Activated T-helper 2 cell treated with anti-CD3 and anti-CD28 coated beads, Interferon-gamma antibody, Interleukin-2, Interleukin-4, amounts not matched to agents 10 μg/mL and 5 μg/mL and 100 μg/mL, durations not matched to agents 14 hours and 24 hours and 36 hours (primary cell): ENCODE results near the gene UTP14A. TPM values are rescaled to one million over a fixed set of nuclear protein-coding genes. Genes with fewer than 3 reads are reported as not detected.

Source experiments
- DNase-seq: peaks from one replicate; pipeline ENCODE4 v3.0.0; 2021; ENCODE audit warnings: low spot score
- H3K27ac Mint-ChIP-seq: one replicate; pipeline ENCODE4 v1.8.0; 2021; ENCODE audit warnings: mixed read lengths
- H3K27me3 Mint-ChIP-seq: one replicate; pipeline ENCODE4 v1.8.0; 2021; ENCODE audit warnings: low read depth, mixed read lengths
- H3K36me3 Mint-ChIP-seq: one replicate; pipeline ENCODE4 v1.8.0; 2021; ENCODE audit warnings: low read depth, mixed read lengths
- H3K4me1 Mint-ChIP-seq: one replicate; pipeline ENCODE4 v1.8.0; 2021; ENCODE audit warnings: low read depth, mixed read lengths
- H3K4me3 Mint-ChIP-seq: one replicate; pipeline ENCODE4 v1.8.0; 2021; ENCODE audit warnings: low read depth, mild to moderate bottlenecking, moderate library complexity, mixed read lengths
- H3K9me3 Mint-ChIP-seq: one replicate; pipeline ENCODE4 v1.8.0; 2021; ENCODE audit warnings: mixed read lengths
- intact Hi-C: fragments of 100-400 bp; cut with micrococcal nuclease; formaldehyde crosslinking; loops from one replicate; pipeline ENCODE4 v1.15.1; 2023
- total RNA-seq: library from RNA; stranded (reverse); gene quantifications from 2 replicates; pipeline ENCODE4 v1.2.3, GENCODE V29; 2022

The UTP14A gene
- total RNA-seq, 1 donor from 2014 or later, result 49.9 TPM

GRCh38 chrX:129932016-129932820, 26.3 kb downstream of the UTP14A start:
- Mint-ChIP-seq H3K4me3 (peak overlapping the region; percentile 72), H3K27ac (peak overlapping the region; percentile 33)

GRCh38 chrX:129932821-129933321, 26.9 kb downstream of the UTP14A start:
- peaks cover 12% of the 10 kb centered on the region for H3K36me3 Mint-ChIP-seq
- intact Hi-C loops, result loop anchor here (2.0 kb wide), 2 partner anchors 22 to 128 kb away; no protein-coding TSS in a partner anchor

More at GRCh38 chrX:129932016-129932820, 26.3 kb downstream of the UTP14A start:
- H3K9me3 Mint-ChIP-seq, result no peaks in the 10 kb centered on the region
- H3K27me3 Mint-ChIP-seq, result peaks cover 18% of the 10 kb centered on the region
- peaks cover 12% of the 10 kb centered on the region for H3K36me3 Mint-ChIP-seq
- peak; percentile 68 for DNase-seq
- intact Hi-C loops, result loop anchor here (2.0 kb wide), 2 partner anchors 23 to 129 kb away; no protein-coding TSS in a partner anchor
- H3K4me1 Mint-ChIP-seq, result peaks cover 3% of the 10 kb centered on the region

GRCh38 chrX:129933700-129934099, 27.7 kb downstream of the UTP14A start:
- DNase-seq, result no peak
- H3K4me3 Mint-ChIP-seq, result peak overlapping the region; percentile 74
- no peaks in the 10 kb centered on the region for H3K9me3 Mint-ChIP-seq
- H3K27me3 Mint-ChIP-seq, result peaks cover 29% of the 10 kb centered on the region
- H3K36me3 Mint-ChIP-seq, result peaks cover 8% of the 10 kb centered on the region
- H3K27ac Mint-ChIP-seq, result no peak overlapping the region
- intact Hi-C loops, result loop anchor here (2.0 kb wide), 2 partner anchors 21 to 127 kb away; no protein-coding TSS in a partner anchor
- peaks cover 5% of the 10 kb centered on the region for H3K4me1 Mint-ChIP-seq

More at GRCh38 chrX:129932821-129933321, 26.9 kb downstream of the UTP14A start:
- Mint-ChIP-seq H3K27me3 (peaks cover 22% of the 10 kb centered on the region), H3K9me3 (no peaks in the 10 kb centered on the region), H3K4me3 (peak overlapping the region; percentile 37), H3K4me1 (peaks cover 3% of the 10 kb centered on the region), H3K27ac (no peak overlapping the region)
- DNase-seq, result no peak

DNA sequence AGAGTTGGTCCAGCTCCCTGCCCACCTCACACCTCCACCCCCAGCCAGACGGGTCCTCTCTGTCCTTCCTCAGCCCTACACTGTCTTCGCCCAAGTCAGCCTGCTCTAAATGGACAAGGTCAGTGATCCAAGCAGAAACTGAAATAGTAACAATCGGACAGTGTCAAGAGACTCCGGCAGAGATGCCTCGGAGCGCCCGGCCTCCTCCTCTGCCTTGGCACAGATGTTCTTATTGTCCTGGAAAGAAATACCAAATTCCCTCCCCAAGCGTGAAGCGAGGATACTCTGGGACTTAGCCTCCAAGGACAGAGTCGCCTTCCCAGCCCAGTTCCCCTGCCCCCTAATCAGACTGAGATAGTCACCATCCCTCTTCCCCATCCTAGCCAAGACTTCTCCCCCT, 28.5 kb downstream of the UTP14A start:
- H3K27me3 Mint-ChIP-seq, result peaks cover 32% of the 10 kb centered on the region
- intact Hi-C loops, result no loop called here
- H3K9me3 Mint-ChIP-seq, result no peaks in the 10 kb centered on the region
- H3K4me3 Mint-ChIP-seq, result no peak overlapping the region
- no peak for DNase-seq
- peaks cover 3% of the 10 kb centered on the region for H3K36me3 Mint-ChIP-seq
- peaks cover 5% of the 10 kb centered on the region for H3K4me1 Mint-ChIP-seq
- no peak overlapping the region for H3K27ac Mint-ChIP-seq

DNA sequence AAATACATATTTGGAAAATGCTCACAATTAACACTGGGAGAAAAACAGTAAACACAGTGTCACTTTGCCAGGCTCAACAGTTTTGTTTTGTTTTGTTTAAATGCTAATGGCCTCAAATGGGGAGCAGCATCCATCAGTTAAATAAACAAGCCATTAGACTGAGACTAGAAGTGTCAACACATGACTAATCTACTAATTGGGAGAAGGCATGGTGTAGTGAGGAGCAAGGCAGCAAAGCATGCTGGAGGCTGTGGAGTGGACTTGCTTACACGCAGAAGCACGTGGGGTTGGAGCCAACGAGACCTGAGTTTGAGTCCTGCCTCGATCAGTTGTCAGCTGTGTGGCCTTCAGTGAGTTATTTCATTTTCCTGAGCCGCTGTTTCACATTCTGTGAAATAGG, 29.0 kb downstream of the UTP14A start:
- DNase-seq, result no peak
- H3K9me3 Mint-ChIP-seq, result no peaks in the 10 kb centered on the region

DNA sequence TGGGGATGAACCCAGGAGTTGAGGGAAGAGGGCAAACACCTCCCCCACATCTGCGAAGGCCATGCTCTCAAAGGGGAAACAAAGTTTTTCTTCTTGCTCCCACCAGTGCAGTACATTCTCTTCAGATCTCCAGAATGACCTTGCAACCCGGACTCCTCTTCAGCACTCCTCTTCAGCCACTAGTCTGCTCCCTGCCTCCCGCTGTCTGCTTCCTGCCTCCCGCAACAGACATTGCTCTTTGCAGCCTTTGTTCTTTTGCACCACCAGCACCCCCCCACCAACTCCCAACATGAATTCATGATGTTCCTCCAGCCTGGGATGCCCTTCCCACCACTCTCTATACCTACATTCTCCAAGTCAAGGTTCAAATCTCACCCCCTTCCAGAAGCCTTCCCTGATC, 32.1 kb downstream of the UTP14A start:
- no peaks in the 10 kb centered on the region for H3K9me3 Mint-ChIP-seq
- H3K27ac Mint-ChIP-seq, result no peak overlapping the region
- no peak for DNase-seq
- H3K27me3 Mint-ChIP-seq, result peaks cover 38% of the 10 kb centered on the region
- H3K4me3 Mint-ChIP-seq, result no peak overlapping the region
- no peaks in the 10 kb centered on the region for H3K36me3 Mint-ChIP-seq
- H3K4me1 Mint-ChIP-seq, result peaks cover 2% of the 10 kb centered on the region
- intact Hi-C loops, result no loop called here

More for the DNA sequence above, 29.0 kb downstream of the UTP14A start:
- peaks cover 32% of the 10 kb centered on the region for H3K27me3 Mint-ChIP-seq
- peaks cover 3% of the 10 kb centered on the region for H3K36me3 Mint-ChIP-seq
- intact Hi-C loops, result no loop called here
- H3K27ac Mint-ChIP-seq, result no peak overlapping the region
- no peak overlapping the region for H3K4me3 Mint-ChIP-seq
- H3K4me1 Mint-ChIP-seq, result peaks cover 5% of the 10 kb centered on the region

GRCh38 chrX:129939986-129940385, 34.0 kb downstream of the UTP14A start:
- no peaks in the 10 kb centered on the region for H3K9me3 Mint-ChIP-seq
- H3K4me1 Mint-ChIP-seq, result peaks cover 2% of the 10 kb centered on the region
- no peak for DNase-seq
- H3K4me3 Mint-ChIP-seq, result no peak overlapping the region
- H3K27me3 Mint-ChIP-seq, result peaks cover 28% of the 10 kb centered on the region
- intact Hi-C loops, result no loop called here
- H3K27ac Mint-ChIP-seq, result no peak overlapping the region
- H3K36me3 Mint-ChIP-seq, result no peaks in the 10 kb centered on the region

DNA sequence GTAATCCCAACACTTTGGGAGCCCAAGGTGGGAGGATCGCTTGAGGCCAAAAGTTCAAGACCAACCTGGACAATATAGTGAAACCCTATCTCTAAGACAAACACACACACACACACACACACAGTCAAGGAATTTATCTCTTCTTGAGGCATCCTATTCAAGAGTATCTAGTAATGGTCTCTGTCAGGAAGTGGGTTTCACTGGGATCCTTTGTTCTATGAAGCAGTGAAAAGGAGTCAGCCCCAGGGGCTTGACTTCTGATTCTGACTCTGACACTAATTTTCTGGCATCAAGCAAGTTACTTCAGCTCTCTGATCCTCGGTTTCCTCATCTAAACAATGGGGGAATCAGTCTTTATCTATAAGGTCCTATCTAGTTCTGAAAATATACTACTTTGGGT, 34.8 kb downstream of the UTP14A start:
- Mint-ChIP-seq H3K27ac (no peak overlapping the region), H3K27me3 (peaks cover 28% of the 10 kb centered on the region), H3K36me3 (no peaks in the 10 kb centered on the region), H3K9me3 (no peaks in the 10 kb centered on the region), H3K4me1 (peaks cover 2% of the 10 kb centered on the region), H3K4me3 (no peak overlapping the region)
- intact Hi-C loops, result no loop called here
- DNase-seq, result no peak

DNA sequence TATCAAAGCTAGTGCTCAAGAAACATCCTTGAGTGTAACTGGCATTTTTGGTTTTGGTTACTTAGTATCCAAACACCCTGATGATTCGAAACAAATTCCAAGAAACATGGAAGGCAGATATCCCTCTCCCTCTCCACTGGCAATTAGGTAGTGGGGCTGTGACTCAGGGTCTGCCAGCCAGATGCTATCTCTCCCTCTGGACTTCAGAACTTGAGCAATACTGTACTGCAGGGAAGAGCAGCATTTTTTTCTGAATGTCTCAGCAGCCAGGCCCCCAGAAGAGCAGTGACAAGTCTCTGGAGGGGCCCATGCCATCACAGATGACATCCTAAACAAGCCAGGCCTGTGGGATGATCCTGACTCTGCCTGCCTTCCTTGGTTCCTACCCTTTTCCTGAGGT, 39.2 kb downstream of the UTP14A start:
- Mint-ChIP-seq H3K27me3 (peaks cover 11% of the 10 kb centered on the region), H3K36me3 (no peaks in the 10 kb centered on the region), H3K4me3 (no peak overlapping the region), H3K4me1 (no peaks in the 10 kb centered on the region), H3K27ac (no peak overlapping the region), H3K9me3 (no peaks in the 10 kb centered on the region)
- intact Hi-C loops, result no loop called here
- no peak for DNase-seq

DNA sequence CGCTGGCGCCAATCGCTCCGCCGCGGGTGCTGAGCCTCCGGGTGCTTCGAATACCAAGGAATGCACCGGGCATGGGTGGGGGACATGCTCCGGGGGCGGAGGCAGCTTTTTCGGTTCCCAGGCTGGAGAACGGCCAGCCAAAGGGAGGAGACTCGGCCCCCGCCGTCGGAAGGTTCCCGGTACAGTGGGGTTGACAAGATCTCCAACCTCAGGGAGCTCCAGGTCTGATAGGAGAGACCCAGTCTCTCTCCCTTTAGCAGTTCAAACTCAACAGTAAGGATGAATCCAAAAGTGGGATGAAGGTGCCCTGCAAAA, 47.3 kb downstream of the UTP14A start:
- Mint-ChIP-seq H3K4me1 (peaks cover 16% of the 10 kb centered on the region), H3K4me3 (peak overlapping the region; percentile 22), H3K27me3 (peaks cover 6% of the 10 kb centered on the region), H3K9me3 (no peaks in the 10 kb centered on the region), H3K27ac (no peak overlapping the region), H3K36me3 (no peaks in the 10 kb centered on the region)
- intact Hi-C loops, result no loop called here
- DNase-seq, result no peak

GRCh38 chrX:129953881-129954280, 47.9 kb downstream of the UTP14A start:
- no peaks in the 10 kb centered on the region for H3K36me3 Mint-ChIP-seq

DNA sequence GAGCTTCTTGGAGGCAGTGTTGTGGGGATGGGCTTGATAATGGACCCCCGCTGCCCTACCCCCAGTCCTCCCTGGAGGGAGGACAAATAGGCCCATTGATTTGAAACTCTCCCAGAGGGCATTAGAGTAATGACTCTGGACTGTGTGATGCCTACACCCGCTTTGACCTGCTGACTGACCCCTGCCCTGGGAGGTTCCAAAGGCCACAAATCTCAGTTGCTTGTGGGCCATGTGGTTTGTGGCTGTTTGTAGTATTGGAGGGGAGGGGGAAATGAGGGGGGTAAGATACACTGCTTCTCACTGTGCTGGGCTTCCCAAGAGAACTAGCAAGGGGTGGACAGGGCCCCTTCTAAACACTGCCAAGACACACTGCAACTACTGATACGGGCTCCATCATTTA, 48.8 kb downstream of the UTP14A start:
- Mint-ChIP-seq H3K36me3 (no peaks in the 10 kb centered on the region), H3K9me3 (no peaks in the 10 kb centered on the region), H3K27me3 (peaks cover 4% of the 10 kb centered on the region), H3K4me1 (peaks cover 16% of the 10 kb centered on the region), H3K27ac (peak overlapping the region; percentile 38), H3K4me3 (no peak overlapping the region)
- intact Hi-C loops, result loop anchor here (2.0 kb wide), 1 partner anchor 22 kb away; no protein-coding TSS in a partner anchor
- DNase-seq, result no peak

More at GRCh38 chrX:129953881-129954280, 47.9 kb downstream of the UTP14A start:
- intact Hi-C loops, result loop anchor here (2.0 kb wide), 1 partner anchor 21 kb away; no protein-coding TSS in a partner anchor
- Mint-ChIP-seq H3K4me3 (no peak overlapping the region), H3K27ac (no peak overlapping the region), H3K27me3 (peaks cover 6% of the 10 kb centered on the region), H3K4me1 (peaks cover 16% of the 10 kb centered on the region), H3K9me3 (no peaks in the 10 kb centered on the region)
- no peak for DNase-seq

- Mint-ChIP-seq H3K9me3 (no peaks in the 10 kb centered on the region), H3K36me3 (no peaks in the 10 kb centered on the region), H3K4me1 (peaks cover 19% of the 10 kb centered on the region), H3K27ac (no peak overlapping the region), H3K4me3 (peak overlapping the region; percentile 1), H3K27me3 (peaks cover 4% of the 10 kb centered on the region)
- no peak for DNase-seq
- intact Hi-C loops, result loop anchor here (2.0 kb wide), 1 partner anchor 23 kb away; no protein-coding TSS in a partner anchor
Observed at GRCh38 chrX:129955682-129956081, 49.7 kb downstream of the UTP14A start.
